ENCODE measurements around the gene NRDE2. TPM values are rescaled to one million over a fixed set of nuclear protein-coding genes. Genes with fewer than 3 reads are reported as not detected.

The NRDE2 gene
- total and polyA plus RNA-seq, 2 experiments from 2014 or later, result 20.0 to 21.9 TPM

- Histone ChIP-seq H3K9me3 (ENCODE audit: low read depth) (no peaks in the 10 kb centered on the region), H3K27ac (no peak overlapping the region), H3K36me3 (replicated peaks; ENCODE audit: insufficient read depth, low read depth) (no peaks in the 10 kb centered on the region), H3K79me2 (no peaks in the 10 kb centered on the region), H4K20me1 (ENCODE audit: insufficient read depth, poor library complexity, severe bottlenecking) (no peaks in the 10 kb centered on the region), H3K4me1 (ENCODE audit: insufficient read depth) (no peaks in the 10 kb centered on the region), H3K9me2 (replicated peaks; ENCODE audit: insufficient read depth) (no peaks in the 10 kb centered on the region), H3K4me2 (no peak overlapping the region), H2AFZ (no peak overlapping the region), H3K27me3 (no peaks in the 10 kb centered on the region), H3K4me3 (no peak overlapping the region)
- 97% methylated on average over 24 of the region's 24 CpGs for WGBS (ENCODE audit: low lambda C conversion rate, missing lambda C conversion rate)
- no peak for DNase-seq (ENCODE audit: low spot score)
- TF ChIP-seq EZH2 (IDR thresholded peaks at IDR 0.05; ENCODE audit: borderline replicate concordance) (no peak), CTCF (IDR thresholded peaks at IDR 0.05; ENCODE audit: poor library complexity) (no peak)
These were observed 54.1 kb downstream of the NRDE2 start for GRCh38 chr14:90277581-90278198.

- H3K4me2 ChIP-seq, result no peak overlapping the region
- H2AFZ ChIP-seq, result no peak overlapping the region
- no peak overlapping the region for H3K27ac ChIP-seq
- H3K9me2 ChIP-seq (replicated peaks; ENCODE audit: insufficient read depth), result no peaks in the 10 kb centered on the region
- H3K4me1 ChIP-seq (ENCODE audit: insufficient read depth), result no peaks in the 10 kb centered on the region
- no peaks in the 10 kb centered on the region for H4K20me1 ChIP-seq (ENCODE audit: insufficient read depth, poor library complexity, severe bottlenecking)
- no peak for DNase-seq (ENCODE audit: low spot score)
- H3K27me3 ChIP-seq, result no peaks in the 10 kb centered on the region
- TF ChIP-seq EZH2phosphoT487 (IDR thresholded peaks at IDR 0.05; ENCODE audit: low read depth, severe bottlenecking, unreplicated experiment), result no peak
- TF ChIP-seq EZH2 (IDR thresholded peaks at IDR 0.05; ENCODE audit: borderline replicate concordance), result no peak
- TF ChIP-seq CTCF (IDR thresholded peaks at IDR 0.05; ENCODE audit: poor library complexity), result no peak
- H3K4me3 ChIP-seq, result no peak overlapping the region
- no peaks in the 10 kb centered on the region for H3K9me3 ChIP-seq (ENCODE audit: low read depth)
- no peaks in the 10 kb centered on the region for H3K36me3 ChIP-seq (replicated peaks; ENCODE audit: insufficient read depth, low read depth)
- WGBS (ENCODE audit: low lambda C conversion rate, missing lambda C conversion rate), result 82% methylated on average over 18 of the region's 18 CpGs
- H3K79me2 ChIP-seq, result no peaks in the 10 kb centered on the region
These were observed 54.9 kb downstream of the NRDE2 start for GRCh38 chr14:90276646-90277367.

- Histone ChIP-seq H3K79me2 (no peaks in the 10 kb centered on the region), H3K27me3 (no peaks in the 10 kb centered on the region), H3K36me3 (replicated peaks; ENCODE audit: insufficient read depth, low read depth) (no peaks in the 10 kb centered on the region), H3K9me3 (ENCODE audit: low read depth) (no peaks in the 10 kb centered on the region), H3K4me1 (ENCODE audit: insufficient read depth) (no peaks in the 10 kb centered on the region), H3K27ac (no peak overlapping the region), H3K4me3 (no peak overlapping the region), H2AFZ (no peak overlapping the region), H3K9me2 (replicated peaks; ENCODE audit: insufficient read depth) (no peaks in the 10 kb centered on the region), H4K20me1 (ENCODE audit: insufficient read depth, poor library complexity, severe bottlenecking) (no peaks in the 10 kb centered on the region), H3K4me2 (no peak overlapping the region)
- no peak for DNase-seq (ENCODE audit: low spot score)
- no peak for TF ChIP-seq EZH2 (IDR thresholded peaks at IDR 0.05; ENCODE audit: borderline replicate concordance)
- no peak for TF ChIP-seq CTCF (IDR thresholded peaks at IDR 0.05; ENCODE audit: poor library complexity)
- TF ChIP-seq EZH2phosphoT487 (IDR thresholded peaks at IDR 0.05; ENCODE audit: low read depth, severe bottlenecking, unreplicated experiment), result no peak
- WGBS (ENCODE audit: low lambda C conversion rate, missing lambda C conversion rate), result 88% methylated on average over 8 of the region's 8 CpGs
These were observed 55.9 kb downstream of the NRDE2 start for GRCh38 chr14:90275820-90276219.

Measured in hepatocyte (in vitro differentiated cells).